Kidney (tissue), 14 donors: Measurements from ENCODE around the gene SLC36A2. TPM values are rescaled to one million over a fixed set of nuclear protein-coding genes. Genes with fewer than 3 reads are reported as not detected.

Source experiments
- DNase-seq, 5 donors: peaks; one replicate each; pipeline ENCODE4 v3.0.0-alpha.2; 2013 to 2020
- FAIRE-seq: peaks from 2 replicates; lab custom pipeline; 2012; peaks lifted over from hg19 to GRCh38; lab: Jason Lieb, UNC
- H3K27ac ChIP-seq, 2 donors: one replicate each; pipeline ENCODE4 v1.7.0; 2013; ENCODE audit warnings: low read depth in 2 of 2, low read length in 2 of 2, inconsistent platforms in 1 of 2
- H3K27me3 ChIP-seq: one replicate; pipeline ENCODE4 v1.7.1; 2013; ENCODE audit warnings: low read length, inconsistent platforms; ENCODE audit not compliant: control insufficient read depth, insufficient read depth
- H3K36me3 ChIP-seq, 3 donors: one replicate each; pipeline versions ENCODE4 v1.7.0 to v1.7.1; 2013; ENCODE audit warnings: low read length in 3 of 3, control low read depth in 1 of 3, inconsistent platforms in 1 of 3; ENCODE audit not compliant: insufficient read depth in 3 of 3, control insufficient read depth in 2 of 3
- H3K4me1 ChIP-seq, 3 donors: one replicate each; pipeline versions ENCODE4 v1.7.0 to v1.7.1; 2013; ENCODE audit warnings: low read length in 3 of 3, inconsistent platforms in 1 of 3, low read depth in 1 of 3; ENCODE audit not compliant: control insufficient read depth in 2 of 3, insufficient read depth in 2 of 3
- H3K4me3 ChIP-seq, 3 donors: one replicate each; pipeline versions ENCODE4 v1.7.0 to v1.8.1; 2013; ENCODE audit warnings: low read length in 3 of 3, control low read depth in 1 of 3, inconsistent platforms in 1 of 3
- H3K9ac ChIP-seq, 3 donors: one replicate each; pipeline versions ENCODE4 v1.7.0 to v1.7.1; 2013; ENCODE audit warnings: low read length in 3 of 3, control low read depth in 1 of 3, inconsistent platforms in 1 of 3
- H3K9me3 ChIP-seq, 3 donors: one replicate each; pipeline versions ENCODE4 v1.7.0 to v1.7.1; 2013; ENCODE audit warnings: low read length in 3 of 3, control low read depth in 1 of 3, inconsistent platforms in 1 of 3; ENCODE audit not compliant: control insufficient read depth in 2 of 3, insufficient read depth in 1 of 3
- CTCF ChIP-seq: IDR thresholded peaks from 3 replicates; pipeline ENCODE4 v1.5.1; 2012; ENCODE audit warnings: mild to moderate bottlenecking, moderate library complexity, borderline replicate concordance; ENCODE audit not compliant: insufficient read depth; ENCODE audit errors: extremely low read depth
- intact Hi-C: fragments of 100-400 bp; cut with DNase I; formaldehyde crosslinking; loops from one replicate; pipeline ENCODE4 v1.11.1; 2022
- polyA plus RNA-seq: library from polyadenylated mRNA; stranded (reverse); fragments of 350-450 nt; fragmentation: Illumina TruSeq; extraction: RNeasy Lipid Tissue Mini Kit (QIAGEN cat#74804); gene quantifications from one replicate; pipeline ENCODE4 v1.2.3, GENCODE V29; 2014; ENCODE audit warnings: low read depth, low replicate concordance; ENCODE audit not compliant: insufficient read depth
- total RNA-seq: library from RNA; stranded (reverse); fragmentation: NEBNext Ultra II Directional; extraction: Animal tissue kit (Norgen Biotek cat#: 25700); gene quantifications from one replicate; pipeline ENCODE4 v1.2.1, GENCODE V29; 2021
- donor health status: control.
- donor health status: control.
- donor health status: control.
- donor health status: control.
- donor health status: control.
- donor health status: DM: yes; HTN: yes; CAD: no.
- donor health status: Normal renal cell carcinoma (clear cell type).

SLC36A2 gene
- total and polyA plus RNA-seq, 2 donors from 2014 or later = 1.8 to 46.2 TPM

DNA sequence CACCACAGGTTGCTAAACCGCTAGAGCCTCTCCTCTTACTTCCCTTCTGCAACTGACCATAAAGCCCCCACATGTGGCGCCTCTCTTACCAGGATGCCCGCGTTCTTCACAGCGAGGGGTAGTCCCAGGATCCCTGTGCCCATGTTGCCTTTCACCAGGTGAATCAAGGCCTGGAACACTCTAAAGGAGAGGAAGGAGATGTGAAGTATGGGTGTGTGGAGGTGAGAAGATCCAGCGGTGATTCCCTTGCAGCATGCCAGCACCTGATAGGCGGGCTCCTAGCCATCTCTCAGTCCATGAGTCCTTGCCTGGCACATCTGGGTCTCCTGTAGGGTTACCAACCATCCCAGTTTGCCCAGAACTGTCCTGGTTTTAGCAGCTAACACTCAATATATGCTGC lies 3.3 kb downstream of the SLC36A2 start:
- H3K27ac ChIP-seq = peak overlapping the region in 1 of 2 donors; percentile 70
- H3K4me1 ChIP-seq = no peaks in the 10 kb centered on the region
- H3K27me3 ChIP-seq = no peaks in the 10 kb centered on the region
- intact Hi-C loops = no loop called here
- peak overlapping the region in 1 of 3 donors; percentile 31 for H3K9ac ChIP-seq
- H3K4me3 ChIP-seq = peak overlapping the region in 2 of 3 donors; percentile 53 to 74
- DNase-seq (no peak), FAIRE-seq (no peak)
- no peak for TF ChIP-seq CTCF
- no peaks in the 10 kb centered on the region for H3K36me3 ChIP-seq
- H3K9me3 ChIP-seq = no peaks in the 10 kb centered on the region

GRCh38 chr5:151340004-151340403 lies 7.4 kb downstream of the SLC36A2 start:
- Histone ChIP-seq H3K36me3 (no peaks in the 10 kb centered on the region), H3K27ac (no peak overlapping the region), H3K9ac (no peak overlapping the region), H3K9me3 (no peaks in the 10 kb centered on the region), H3K4me3 (no peak overlapping the region), H3K4me1 (no peaks in the 10 kb centered on the region), H3K27me3 (no peaks in the 10 kb centered on the region)
- no peak for TF ChIP-seq CTCF
- DNase-seq (no peak), FAIRE-seq (no peak)
- intact Hi-C loops = no loop called here

DNA sequence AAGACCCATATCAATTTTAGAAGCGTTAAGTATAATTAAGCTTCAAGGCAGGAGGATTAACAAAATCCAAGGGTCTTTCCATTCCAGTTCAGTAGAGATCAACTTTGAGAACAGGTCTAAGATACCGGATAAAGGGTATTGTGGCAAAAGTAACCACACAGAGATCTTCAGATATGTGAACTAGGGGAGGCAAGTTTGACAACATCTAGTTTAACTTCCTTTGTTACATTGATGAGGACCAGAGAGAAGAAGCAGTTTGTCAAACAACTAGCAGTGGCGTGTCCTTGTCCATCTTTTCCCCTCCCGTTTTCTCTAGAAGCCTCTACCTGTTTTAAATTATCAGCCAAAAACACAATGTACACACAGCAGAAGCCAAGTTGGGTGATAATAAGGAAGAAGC lies 8.6 kb downstream of the SLC36A2 start:
- DNase-seq (no peak), FAIRE-seq (no peak)
- H3K36me3 ChIP-seq = no peaks in the 10 kb centered on the region
- no peaks in the 10 kb centered on the region for H3K4me1 ChIP-seq
- no peaks in the 10 kb centered on the region for H3K27me3 ChIP-seq
- no peak overlapping the region for H3K4me3 ChIP-seq
- intact Hi-C loops = no loop called here
- no peak for TF ChIP-seq CTCF
- H3K27ac ChIP-seq = no peak overlapping the region
- H3K9me3 ChIP-seq = no peaks in the 10 kb centered on the region
- H3K9ac ChIP-seq = no peak overlapping the region

DNA sequence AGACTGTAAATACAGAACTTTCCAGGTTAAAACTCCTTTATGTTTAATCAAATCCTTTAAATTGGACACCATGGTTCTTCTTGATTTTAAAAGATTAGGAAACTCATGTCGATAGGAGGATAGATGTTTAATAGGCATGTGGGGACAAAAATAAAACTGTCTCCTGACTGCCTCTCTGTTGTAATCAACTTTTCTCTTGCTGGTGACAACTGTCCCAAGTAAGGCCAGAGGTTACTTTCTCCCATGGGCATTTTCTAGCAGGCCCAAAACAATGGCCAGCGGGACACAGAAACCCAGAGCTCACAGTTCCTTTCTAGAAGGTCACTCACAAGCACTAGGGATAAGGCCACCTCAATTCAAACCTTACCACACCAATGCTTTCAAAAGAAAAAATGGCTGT lies 14.5 kb downstream of the SLC36A2 start:
- intact Hi-C loops = no loop called here
- DNase-seq = no peak
- Histone ChIP-seq H3K4me3 (no peak overlapping the region), H3K4me1 (no peaks in the 10 kb centered on the region), H3K9me3 (no peaks in the 10 kb centered on the region), H3K36me3 (peaks cover 0 to 4% (median 2%) of the 10 kb centered on the region in 3 donors), H3K9ac (no peak overlapping the region), H3K27ac (no peak overlapping the region), H3K27me3 (no peaks in the 10 kb centered on the region)
- TF ChIP-seq CTCF = no peak
- no peak for FAIRE-seq
